ACHN (cell line): ENCODE data around the gene CIRBP.
"Not testable (repeated sequence)": the region's sequence is repeated elsewhere in the genome, so short reads cannot be mapped to it uniquely, and the experiment has no call there.

Experiments used
- DNase-seq: peaks from one replicate; pipeline ENCODE4 v3.0.0-alpha.2; 2015
- in situ Hi-C: cut with HindIII; loops from 2 replicates; pipeline ENCODE4 v1.10.0; 2017; ENCODE audit warnings: low sequenced_read_pairs, low pct_ligation_motif_present, low pct_unique_long_range_greater_than_20kb

The CIRBP gene

GRCh38 chr19:1296078-1296477 is 26.9 kb downstream of the CIRBP start:
- no peak for DNase-seq
- in situ Hi-C loops, result no loop called here

- in situ Hi-C loops, result no loop called here
- DNase-seq, result no peak
These were observed 27.6 kb downstream of the CIRBP start for GRCh38 chr19:1296575-1297271.

GRCh38 chr19:1298235-1298634 is 29.1 kb downstream of the CIRBP start:
- DNase-seq, result no peak
- in situ Hi-C loops, result no loop called here

GRCh38 chr19:1299801-1300200 is 30.7 kb downstream of the CIRBP start:
- in situ Hi-C loops, result no loop called here
- DNase-seq, result no peak

GRCh38 chr19:1300744-1301490 is 31.8 kb downstream of the CIRBP start:
- DNase-seq, result no peak
- in situ Hi-C loops, result no loop called here

- in situ Hi-C loops, result no loop called here
- DNase-seq, result no peak
These were observed 33.6 kb downstream of the CIRBP start for GRCh38 chr19:1302533-1303239.

GRCh38 chr19:1304197-1304924 is 35.2 kb downstream of the CIRBP start:
- no peak for DNase-seq
- in situ Hi-C loops, result no loop called here

- DNase-seq, in situ Hi-C loops: not testable (repeated sequence)
These were observed 36.2 kb downstream of the CIRBP start for GRCh38 chr19:1305354-1305753.

GRCh38 chr19:1307320-1307719 is 38.2 kb downstream of the CIRBP start:
- in situ Hi-C loops, result no loop called here
- no peak for DNase-seq

- in situ Hi-C loops, result no loop called here
- DNase-seq, result no peak
These were observed 38.7 kb downstream of the CIRBP start for GRCh38 chr19:1307755-1308303.

GRCh38 chr19:1308718-1309117 is 39.6 kb downstream of the CIRBP start:
- no peak for DNase-seq
- in situ Hi-C loops, result no loop called here

- in situ Hi-C loops, result no loop called here
- no peak for DNase-seq
These were observed 41.1 kb downstream of the CIRBP start for GRCh38 chr19:1309977-1310852.

GRCh38 chr19:1310853-1311180 is 41.7 kb downstream of the CIRBP start:
- no peak for DNase-seq
- in situ Hi-C loops, result no loop called here

- in situ Hi-C loops, result no loop called here
- DNase-seq, result no peak
These were observed 42.5 kb downstream of the CIRBP start for GRCh38 chr19:1311543-1312091.

GRCh38 chr19:1312767-1313694 is 43.9 kb downstream of the CIRBP start:
- in situ Hi-C loops, result no loop called here
- peak; percentile 87 for DNase-seq

- peak; percentile 67 for DNase-seq
- in situ Hi-C loops, result no loop called here
These were observed 44.8 kb downstream of the CIRBP start for GRCh38 chr19:1313695-1314613.
